Activated naive CD4-positive, alpha-beta T cell treated with anti-CD3 and anti-CD28 coated beads for 36 hours (primary cell): ENCODE measurements around the gene CAPZB. TPM values are rescaled to one million over a fixed set of nuclear protein-coding genes. Genes with fewer than 3 reads are reported as not detected.
"Not testable (repeated sequence)": the region's sequence is repeated elsewhere in the genome, so short reads cannot be mapped to it uniquely, and the experiment has no call there.

ENCODE experiments used
- CTCF ChIA-PET: fragments of 350-600 bp; sonication (Branson Sonifier 250); formaldehyde crosslinking; loops from one replicate; lab custom pipeline; 2021; ENCODE audit warnings: antibody characterized with exemption; lab: Charles Lee
- DNase-seq: peaks from one replicate; pipeline ENCODE4 v3.0.0-alpha.2; 2020
- H3K27ac Mint-ChIP-seq: one replicate; pipeline ENCODE4 v1.8.0; 2021; ENCODE audit warnings: mild to moderate bottlenecking, mixed read lengths
- H3K27me3 Mint-ChIP-seq: one replicate; pipeline ENCODE4 v1.8.0; 2021; ENCODE audit warnings: low read depth, mixed read lengths
- H3K36me3 Mint-ChIP-seq: one replicate; pipeline ENCODE4 v1.8.0; 2021; ENCODE audit warnings: low read depth, mixed read lengths
- H3K4me1 Mint-ChIP-seq: one replicate; pipeline ENCODE4 v1.8.0; 2021; ENCODE audit warnings: low read depth, mixed read lengths
- H3K4me3 Mint-ChIP-seq: one replicate; pipeline ENCODE4 v1.8.0; 2021; ENCODE audit warnings: mild to moderate bottlenecking, moderate library complexity, mixed read lengths
- H3K9me3 Mint-ChIP-seq: one replicate; pipeline ENCODE4 v1.8.0; 2021; ENCODE audit warnings: mixed read lengths
- intact Hi-C: fragments of 100-400 bp; cut with micrococcal nuclease; formaldehyde crosslinking; loops from one replicate; pipeline ENCODE4 v1.15.1; 2023
- total RNA-seq, 2 experiments: library from RNA; stranded (reverse); gene quantifications; one replicate each; pipeline ENCODE4 v1.2.3, GENCODE V29; 2021

CAPZB gene
- 100 to 1,000 TPM; 362 to 381 TPM for total RNA-seq

DNA sequence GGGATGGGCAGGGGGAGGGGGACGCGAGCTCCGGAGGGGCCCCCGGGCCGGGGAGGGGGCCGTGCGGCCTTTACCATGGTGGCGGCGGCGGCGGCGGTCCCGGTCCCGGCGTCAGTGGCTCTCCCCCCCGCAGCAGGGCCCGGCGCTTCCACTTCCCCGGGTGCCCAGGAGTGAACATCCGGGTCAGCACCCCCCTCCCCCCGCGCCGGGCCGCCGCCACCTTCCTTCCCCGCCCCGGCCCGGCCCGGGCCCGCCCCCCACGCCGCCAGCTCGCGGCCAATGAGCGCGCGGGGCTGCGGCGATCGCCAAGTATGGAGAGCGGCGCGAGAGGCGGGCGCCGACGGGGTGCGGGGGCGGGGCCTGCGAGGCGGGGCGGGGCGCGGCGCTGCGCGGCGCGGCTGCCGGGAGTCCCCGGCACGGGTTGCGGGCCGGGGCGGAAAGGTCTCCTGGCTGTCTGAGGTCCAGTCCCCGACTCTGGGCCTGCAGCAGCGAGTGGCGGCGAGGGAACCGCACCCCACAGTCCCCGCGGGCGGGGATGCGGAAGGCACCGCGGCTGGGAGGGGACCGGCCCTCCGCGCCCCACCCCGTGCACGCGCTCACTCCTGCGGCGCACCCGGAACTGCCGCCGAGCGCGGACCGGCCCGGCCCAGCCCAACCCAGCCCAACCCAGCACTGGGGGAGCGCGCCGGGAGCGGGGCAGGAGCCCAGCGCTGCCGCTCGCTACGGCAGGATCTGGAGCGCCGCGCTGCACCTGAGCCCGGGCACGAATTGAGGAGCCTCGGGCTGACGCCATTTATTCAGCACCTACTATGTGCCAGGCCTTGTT, at the start of gene CAPZB:
CAPZB (minus strand) TSS at position 178 of the 826 bp plus-strand sequence; CDS start at position 77, 101 bp downstream.
- Mint-ChIP-seq H3K27me3 (no peaks in the 10 kb centered on the region), H3K4me3 (peak within 1 kb of the TSS; percentile 96), H3K9me3 (no peaks in the 10 kb centered on the region), H3K27ac (peak within 1 kb of the TSS; percentile 97), H3K4me1 (peaks cover 57% of the 10 kb centered on the region), H3K36me3 (peaks cover 19% of the 10 kb centered on the region)
- intact Hi-C loops: loop anchor here (1.0 to 5.0 kb wide), 3 partner anchors 111 to 233 kb away; partner anchors contain the start of genes EMC1 and MRTO4
- DNase-seq: peak; percentile 95
- CTCF ChIA-PET: interaction anchor here (0.8 to 1.7 kb wide), 4 partner anchors 20 to 142 kb away, joined by 3 to 9 read pairs (median 4); no protein-coding TSS in a partner anchor

- peaks cover 9% of the 10 kb centered on the region for H3K9me3 Mint-ChIP-seq
- DNase-seq: no peak
- no peak overlapping the region for H3K4me3 Mint-ChIP-seq
- intact Hi-C loops: no loop called here
- CTCF ChIA-PET: no interaction called here
- no peaks in the 10 kb centered on the region for H3K27me3 Mint-ChIP-seq
- H3K36me3 Mint-ChIP-seq: peaks cover 2% of the 10 kb centered on the region
- H3K27ac Mint-ChIP-seq: no peak overlapping the region
- H3K4me1 Mint-ChIP-seq: peaks cover 3% of the 10 kb centered on the region
These were observed 48.9 kb upstream of the CAPZB start for GRCh38 chr1:19534281-19534680.

GRCh38 chr1:19533626-19534025, 48.3 kb upstream of the CAPZB start:
- peaks cover 3% of the 10 kb centered on the region for H3K4me1 Mint-ChIP-seq
- CTCF ChIA-PET: interaction anchor here (0.6 to 0.7 kb wide), 2 partner anchors 74 to 92 kb away, joined by 3 to 4 read pairs; no protein-coding TSS in a partner anchor

DNA sequence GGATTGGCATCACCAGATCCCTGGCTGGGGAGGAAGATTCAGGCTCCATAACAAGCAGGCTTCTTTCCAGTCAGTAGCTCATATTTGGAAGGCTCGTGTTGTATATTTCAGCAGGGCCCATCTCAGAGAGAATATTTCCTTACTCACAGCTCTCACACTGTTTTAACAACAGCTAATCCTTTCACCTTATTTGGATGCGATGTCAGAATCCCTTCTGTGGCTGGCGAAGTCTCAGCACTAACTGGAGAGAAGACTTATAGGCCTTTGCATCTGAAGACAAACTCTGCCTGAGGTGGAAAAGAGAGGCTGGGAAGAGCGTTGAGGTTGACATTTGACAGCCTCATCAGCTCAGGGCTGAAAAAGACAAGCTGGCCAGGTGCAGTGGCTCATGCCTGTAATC, 47.2 kb upstream of the CAPZB start:
- no peak overlapping the region for H3K4me3 Mint-ChIP-seq
- H3K4me1 Mint-ChIP-seq: peaks cover 3% of the 10 kb centered on the region
- H3K36me3 Mint-ChIP-seq: peaks cover 2% of the 10 kb centered on the region
- intact Hi-C loops: no loop called here
- peaks cover 9% of the 10 kb centered on the region for H3K9me3 Mint-ChIP-seq
- H3K27me3 Mint-ChIP-seq: no peaks in the 10 kb centered on the region
- CTCF ChIA-PET: no interaction called here
- no peak overlapping the region for H3K27ac Mint-ChIP-seq
- DNase-seq: no peak

More at GRCh38 chr1:19533626-19534025, 48.3 kb upstream of the CAPZB start:
- intact Hi-C loops: no loop called here
- Mint-ChIP-seq H3K36me3 (peaks cover 2% of the 10 kb centered on the region), H3K27ac (no peak overlapping the region), H3K27me3 (no peaks in the 10 kb centered on the region), H3K9me3 (peaks cover 9% of the 10 kb centered on the region), H3K4me3 (no peak overlapping the region)
- no peak for DNase-seq

DNA sequence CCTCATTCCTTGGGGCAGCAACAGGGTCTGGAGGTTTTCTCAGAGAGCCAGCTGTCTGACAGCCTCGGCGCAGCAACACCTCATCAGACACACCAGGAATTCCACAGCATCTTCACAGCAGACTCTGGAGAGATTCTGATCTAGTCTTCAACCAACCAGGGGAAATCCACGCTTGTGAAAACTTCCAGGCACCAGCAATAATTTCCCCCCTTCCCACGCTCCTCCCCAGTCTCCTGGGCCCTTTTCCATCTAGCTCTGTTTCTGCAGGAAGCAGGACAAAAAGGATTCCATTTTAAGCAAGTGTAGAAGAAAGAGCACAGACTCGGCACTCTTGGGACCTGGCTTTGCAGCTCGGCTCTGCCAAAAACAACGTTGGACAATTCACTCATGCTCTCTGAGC, 44.3 kb upstream of the CAPZB start:
- Mint-ChIP-seq H3K36me3 (no peaks in the 10 kb centered on the region), H3K9me3 (no peaks in the 10 kb centered on the region), H3K27me3 (no peaks in the 10 kb centered on the region), H3K27ac (no peak overlapping the region), H3K4me1 (peaks cover 3% of the 10 kb centered on the region), H3K4me3 (no peak overlapping the region)
- no peak for DNase-seq
- CTCF ChIA-PET: no interaction called here
- intact Hi-C loops: no loop called here

GRCh38 chr1:19528438-19528837, 43.1 kb upstream of the CAPZB start:
- H3K4me3 Mint-ChIP-seq: no peak overlapping the region
- H3K9me3 Mint-ChIP-seq: no peaks in the 10 kb centered on the region
- H3K27me3 Mint-ChIP-seq: no peaks in the 10 kb centered on the region
- no peak for DNase-seq
- H3K27ac Mint-ChIP-seq: no peak overlapping the region
- no peaks in the 10 kb centered on the region for H3K36me3 Mint-ChIP-seq
- peaks cover 1% of the 10 kb centered on the region for H3K4me1 Mint-ChIP-seq
- intact Hi-C loops: no loop called here
- CTCF ChIA-PET: no interaction called here

DNA sequence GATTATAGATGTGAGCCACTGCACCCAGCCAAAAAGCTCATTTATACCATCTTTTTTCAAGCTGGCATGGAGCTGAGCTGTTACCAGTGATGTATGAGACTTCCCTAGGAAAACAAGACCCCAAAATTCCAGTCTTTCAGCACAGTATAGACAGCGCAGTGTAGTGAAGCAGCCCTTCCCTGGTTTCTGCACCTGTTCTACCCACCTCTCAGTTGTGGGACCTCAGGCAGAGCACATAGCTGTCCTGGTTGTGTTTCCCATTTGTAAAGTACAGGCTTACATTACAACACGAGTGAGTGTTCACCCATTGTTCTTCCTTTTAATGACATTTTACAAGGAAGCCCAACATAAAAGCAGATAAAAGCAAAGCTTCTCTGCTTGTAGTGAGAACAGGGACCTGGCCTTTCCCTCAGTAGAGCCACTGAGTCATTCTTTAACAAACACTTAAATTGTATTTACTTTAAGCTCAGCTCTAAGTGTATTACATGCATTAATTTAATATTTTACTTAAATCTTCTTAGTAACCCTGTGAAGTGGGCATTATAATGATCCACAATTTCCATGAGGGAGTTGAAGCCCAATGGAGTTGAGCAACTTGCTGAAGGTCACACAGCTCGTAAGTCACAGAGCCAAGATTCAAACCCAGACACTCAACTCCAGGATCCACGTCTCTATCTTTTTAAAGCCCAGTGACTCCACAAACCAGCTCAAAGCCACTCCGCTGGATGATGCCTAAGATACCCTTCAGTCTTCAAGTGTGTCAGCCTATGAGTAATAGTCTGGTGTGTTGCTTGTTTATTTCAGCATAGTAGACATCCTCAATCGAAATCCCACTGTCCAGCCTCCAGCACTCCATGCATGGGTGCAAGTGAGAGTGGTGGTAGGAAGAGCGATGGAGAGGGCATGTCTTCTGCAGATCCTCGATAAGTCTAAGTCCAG, 40.5 kb upstream of the CAPZB start:
- no peaks in the 10 kb centered on the region for H3K27me3 Mint-ChIP-seq
- no peak overlapping the region for H3K27ac Mint-ChIP-seq
- CTCF ChIA-PET: no interaction called here
- peaks cover 2% of the 10 kb centered on the region for H3K9me3 Mint-ChIP-seq
- intact Hi-C loops: no loop called here
- DNase-seq: no peak
- no peaks in the 10 kb centered on the region for H3K36me3 Mint-ChIP-seq
- no peak overlapping the region for H3K4me3 Mint-ChIP-seq
- H3K4me1 Mint-ChIP-seq: no peaks in the 10 kb centered on the region

DNA sequence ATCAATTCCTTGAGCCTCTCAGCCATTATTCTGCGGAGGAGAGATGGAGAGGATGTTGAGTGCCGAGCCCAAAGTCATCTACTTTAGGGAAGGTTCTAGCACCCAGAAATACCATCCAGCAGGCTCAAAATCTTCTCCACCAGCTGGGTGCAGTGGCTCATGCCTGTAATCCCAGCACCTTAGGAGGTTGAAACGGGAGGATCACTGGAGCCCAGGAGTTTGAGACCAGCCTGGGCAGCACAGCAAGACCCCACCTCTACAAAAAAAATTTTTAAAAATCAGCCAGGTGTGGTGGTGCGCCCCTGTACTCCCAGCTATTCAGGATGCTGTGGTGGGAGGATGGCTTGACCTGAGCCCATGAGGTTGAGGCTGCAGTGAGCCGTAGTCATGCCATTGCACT, 39.5 kb upstream of the CAPZB start:
- CTCF ChIA-PET: interaction anchor here (0.5 kb wide), 1 partner anchor 1930 kb away, joined by 4 read pairs; no protein-coding TSS in a partner anchor
- no peaks in the 10 kb centered on the region for H3K36me3 Mint-ChIP-seq
- no peaks in the 10 kb centered on the region for H3K4me1 Mint-ChIP-seq
- intact Hi-C loops: no loop called here
- DNase-seq: no peak
- no peaks in the 10 kb centered on the region for H3K27me3 Mint-ChIP-seq
- H3K27ac Mint-ChIP-seq: no peak overlapping the region
- H3K9me3 Mint-ChIP-seq: peaks cover 2% of the 10 kb centered on the region
- H3K4me3 Mint-ChIP-seq: no peak overlapping the region

- H3K36me3 Mint-ChIP-seq, CTCF ChIA-PET: not testable (repeated sequence)
These were observed 37.2 kb upstream of the CAPZB start for GRCh38 chr1:19522570-19522969.

DNA sequence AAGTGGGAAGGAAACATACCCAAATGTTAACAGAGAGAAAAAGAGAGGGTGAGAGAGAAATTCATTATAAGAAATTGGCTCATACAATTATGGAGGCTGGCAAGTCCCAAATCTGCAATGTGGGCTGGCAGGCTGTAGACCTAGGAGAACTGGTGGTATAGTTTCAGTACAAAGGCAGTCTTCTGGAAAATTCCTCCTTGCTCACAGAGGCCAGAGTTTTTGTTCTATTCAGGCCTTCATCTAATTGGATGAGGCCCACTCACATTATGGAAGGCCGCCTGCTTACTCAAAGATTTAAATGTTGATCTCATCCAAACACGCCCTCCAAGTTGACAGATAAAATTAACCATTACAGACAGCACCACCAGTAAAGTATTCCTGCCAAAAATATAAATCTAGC, 36.1 kb upstream of the CAPZB start:
- no peaks in the 10 kb centered on the region for H3K27me3 Mint-ChIP-seq
- H3K27ac Mint-ChIP-seq: no peak overlapping the region
- H3K4me1 Mint-ChIP-seq: peaks cover 7% of the 10 kb centered on the region
- intact Hi-C loops: no loop called here
- H3K9me3 Mint-ChIP-seq: peaks cover 2% of the 10 kb centered on the region
- no peaks in the 10 kb centered on the region for H3K36me3 Mint-ChIP-seq
- no peak for DNase-seq
- H3K4me3 Mint-ChIP-seq: no peak overlapping the region
- CTCF ChIA-PET: no interaction called here

More at GRCh38 chr1:19522570-19522969, 37.2 kb upstream of the CAPZB start:
- H3K4me1 Mint-ChIP-seq, H3K27ac Mint-ChIP-seq, H3K4me3 Mint-ChIP-seq, DNase-seq, H3K9me3 Mint-ChIP-seq, H3K27me3 Mint-ChIP-seq, intact Hi-C loops: not testable (repeated sequence)

DNA sequence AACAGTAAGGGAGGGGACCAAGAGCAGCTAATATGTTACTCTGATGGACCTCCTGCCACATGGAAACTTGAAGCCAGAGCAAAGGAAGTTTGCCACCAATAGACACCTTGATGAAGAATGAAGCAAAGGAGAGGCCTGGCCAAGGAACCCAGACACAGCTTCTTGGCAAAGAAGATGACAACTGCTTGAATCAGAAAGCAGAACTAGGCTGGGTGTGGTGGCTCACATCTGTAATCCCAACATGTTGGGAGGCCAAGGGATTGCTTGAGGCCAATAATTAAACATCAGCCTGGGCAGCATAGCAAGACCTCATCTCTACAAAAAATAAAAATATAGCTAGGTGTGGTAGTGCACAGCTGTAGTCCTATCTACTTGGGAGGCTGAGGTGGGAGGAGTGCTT, 31.7 kb upstream of the CAPZB start:
- CTCF ChIA-PET: no interaction called here
- Mint-ChIP-seq H3K9me3 (peaks cover 2% of the 10 kb centered on the region), H3K27ac (no peak overlapping the region), H3K4me3 (no peak overlapping the region), H3K36me3 (no peaks in the 10 kb centered on the region), H3K27me3 (no peaks in the 10 kb centered on the region), H3K4me1 (peaks cover 9% of the 10 kb centered on the region)
- no peak for DNase-seq
- intact Hi-C loops: no loop called here

DNA sequence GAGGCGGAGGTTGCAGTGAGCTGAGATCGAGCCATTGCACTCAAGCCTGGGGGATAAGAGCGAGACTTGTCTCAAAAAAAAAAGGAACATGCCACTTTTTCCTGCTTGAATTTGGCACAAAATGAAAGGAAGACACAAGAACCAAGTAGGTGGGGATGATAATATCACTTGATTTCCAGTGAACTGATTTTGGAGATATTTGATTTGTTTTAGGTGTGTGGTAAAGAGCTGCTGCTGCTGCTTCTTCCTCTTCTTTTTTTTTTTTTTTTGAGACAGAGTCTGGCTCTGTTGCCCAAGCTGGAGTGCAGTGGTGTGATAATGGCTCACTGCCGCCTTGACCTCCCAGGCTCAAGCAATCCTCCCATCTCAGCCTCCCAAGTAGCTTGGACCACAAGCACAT, 29.9 kb upstream of the CAPZB start:
- Mint-ChIP-seq H3K4me3 (no peak overlapping the region), H3K27ac (no peak overlapping the region), H3K9me3 (no peaks in the 10 kb centered on the region), H3K4me1 (peaks cover 9% of the 10 kb centered on the region), H3K27me3 (no peaks in the 10 kb centered on the region), H3K36me3 (no peaks in the 10 kb centered on the region)
- intact Hi-C loops: no loop called here
- DNase-seq: no peak
- CTCF ChIA-PET: interaction anchor here (0.6 kb wide), 2 partner anchors 156 to 169 kb away, joined by 3 to 4 read pairs; no protein-coding TSS in a partner anchor
